HL-60 (cell line): ENCODE results near the gene DMAP1.
A peak's percentile ranks its signal among the peaks of the same experiment; 100 is the strongest.

Source experiments
- DNase-seq, 2 experiments: peaks; one replicate each; pipeline ENCODE4 v3.0.0-alpha.2; 2010 to 2020; ENCODE audit warnings: low read depth in 1 of 2, low spot score in 1 of 2
- H3K27ac ChIP-seq: fragments of 250-450 bp; sonication (Bioruptor Pico); replicated peaks from 2 replicates; pipeline ENCODE4 v1.5.1; 2020; ENCODE audit warnings: mild to moderate bottlenecking, moderate library complexity
- H3K27me3 ChIP-seq: fragments of 250-450 bp; sonication (Bioruptor Pico); 2 replicates; pipeline ENCODE4 v1.5.1; 2021; ENCODE audit warnings: mild to moderate bottlenecking, moderate library complexity; ENCODE audit not compliant: insufficient read depth, poor library complexity, severe bottlenecking
- H3K4me3 ChIP-seq: replicated peaks from 2 replicates; pipeline ENCODE4 v1.5.1; 2011; ENCODE audit warnings: mild to moderate bottlenecking, control low read depth, low read length; ENCODE audit not compliant: insufficient read depth
- GABPA ChIP-seq: IDR thresholded peaks from 2 replicates; pipeline ENCODE4 v1.6.1; 2012; ENCODE audit warnings: low read depth
- POLR2AphosphoS5 ChIP-seq: IDR thresholded peaks from 2 replicates; pipeline ENCODE4 v1.6.1; 2012; ENCODE audit warnings: low read depth
- REST ChIP-seq: IDR thresholded peaks from 2 replicates; pipeline ENCODE4 v1.6.1; 2012; ENCODE audit warnings: low read depth; ENCODE audit not compliant: insufficient replicate concordance
- SPI1 ChIP-seq: IDR thresholded peaks from 2 replicates; pipeline ENCODE4 v1.6.1; 2012; ENCODE audit warnings: low read depth, mild to moderate bottlenecking, borderline replicate concordance
- TF ChIP-seq, protein P1 (sequence below): IDR thresholded peaks from one replicate; pipeline ENCODE4 v1.5.1; 2011; ENCODE audit warnings: low read length, control low read depth, inconsistent platforms; ENCODE audit not compliant: insufficient read depth

Gene DMAP1

DNA sequence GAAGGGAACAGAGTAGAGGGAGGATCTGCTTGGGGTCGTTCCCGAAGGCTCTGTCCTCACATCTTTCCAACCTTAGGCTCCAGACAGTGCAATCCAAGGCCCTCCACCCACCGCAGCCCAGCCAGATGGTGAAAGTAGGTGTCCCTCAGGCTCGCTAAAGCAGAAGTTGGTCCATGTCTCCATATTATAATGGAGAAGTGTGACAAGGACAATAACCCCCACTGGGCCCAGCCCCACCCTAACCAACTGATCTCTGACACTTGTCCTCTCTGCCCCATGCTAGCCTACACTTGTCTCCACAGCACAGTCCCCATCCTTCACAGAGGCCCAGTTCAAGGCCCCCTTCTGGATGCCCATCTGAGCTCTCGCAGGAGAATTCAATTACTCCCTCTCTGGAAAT lies 48.7 kb downstream of the DMAP1 start:
- no peak overlapping the region for H3K27ac ChIP-seq
- DNase-seq: peak in 1 of 2 experiments; percentile 30
- no peaks in the 10 kb centered on the region for H3K27me3 ChIP-seq
- TF ChIP-seq REST (no peak), GABPA (no peak)
- TF ChIP-seq, protein P1, sequence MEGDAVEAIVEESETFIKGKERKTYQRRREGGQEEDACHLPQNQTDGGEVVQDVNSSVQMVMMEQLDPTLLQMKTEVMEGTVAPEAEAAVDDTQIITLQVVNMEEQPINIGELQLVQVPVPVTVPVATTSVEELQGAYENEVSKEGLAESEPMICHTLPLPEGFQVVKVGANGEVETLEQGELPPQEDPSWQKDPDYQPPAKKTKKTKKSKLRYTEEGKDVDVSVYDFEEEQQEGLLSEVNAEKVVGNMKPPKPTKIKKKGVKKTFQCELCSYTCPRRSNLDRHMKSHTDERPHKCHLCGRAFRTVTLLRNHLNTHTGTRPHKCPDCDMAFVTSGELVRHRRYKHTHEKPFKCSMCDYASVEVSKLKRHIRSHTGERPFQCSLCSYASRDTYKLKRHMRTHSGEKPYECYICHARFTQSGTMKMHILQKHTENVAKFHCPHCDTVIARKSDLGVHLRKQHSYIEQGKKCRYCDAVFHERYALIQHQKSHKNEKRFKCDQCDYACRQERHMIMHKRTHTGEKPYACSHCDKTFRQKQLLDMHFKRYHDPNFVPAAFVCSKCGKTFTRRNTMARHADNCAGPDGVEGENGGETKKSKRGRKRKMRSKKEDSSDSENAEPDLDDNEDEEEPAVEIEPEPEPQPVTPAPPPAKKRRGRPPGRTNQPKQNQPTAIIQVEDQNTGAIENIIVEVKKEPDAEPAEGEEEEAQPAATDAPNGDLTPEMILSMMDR: no peak
- no peak overlapping the region for H3K4me3 ChIP-seq

DNA sequence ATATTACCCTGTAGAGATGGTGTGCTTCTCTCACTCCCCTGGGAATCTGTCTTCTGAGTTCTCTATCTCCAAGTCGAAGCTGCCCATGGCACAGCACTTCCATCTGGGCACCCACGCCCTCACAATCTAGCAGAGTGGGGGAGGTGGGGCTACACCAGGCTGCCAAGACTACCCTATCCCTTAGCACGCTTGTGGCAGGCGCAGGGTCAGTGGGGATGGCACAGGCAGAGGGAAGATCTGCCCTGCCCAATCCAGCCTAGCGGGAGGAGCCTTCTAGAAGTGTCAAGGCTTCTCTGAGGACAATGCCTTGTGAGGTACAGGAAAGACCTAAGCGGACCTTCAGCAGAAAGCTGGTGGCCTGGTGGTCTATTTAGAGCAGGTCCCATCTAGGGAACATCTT lies 49.1 kb downstream of the DMAP1 start:
- no peaks in the 10 kb centered on the region for H3K27me3 ChIP-seq
- H3K27ac ChIP-seq: no peak overlapping the region
- no peak overlapping the region for H3K4me3 ChIP-seq
- DNase-seq: no peak
- TF ChIP-seq REST (no peak), POLR2AphosphoS5 (no peak), GABPA (no peak), SPI1 (no peak)
- TF ChIP-seq, protein P1: no peak

- DNase-seq: no peak
- Histone ChIP-seq H3K27ac (0 out of 2 replicates have a peak overlapping the region, but pooled peaks have one; percentile 22), H3K4me3 (no peak overlapping the region), H3K27me3 (no peaks in the 10 kb centered on the region)
- TF ChIP-seq POLR2AphosphoS5 (no peak), GABPA (no peak), REST (no peak), SPI1 (no peak)
- TF ChIP-seq, protein P1: no peak
These were observed 49.7 kb downstream of the DMAP1 start for GRCh38 chr1:44262816-44263567.
